Upper lobe of right lung (tissue), 1 donor: ENCODE results near the gene CCS. TPM values are rescaled to one million over a fixed set of nuclear protein-coding genes. Genes with fewer than 3 reads are reported as not detected.
A peak's percentile ranks its signal among the peaks of the same experiment; 100 is the strongest.
"Not testable (repeated sequence)": the region's sequence is repeated elsewhere in the genome, so short reads cannot be mapped to it uniquely, and the experiment has no call there.

Experiments used
- ATAC-seq: fragments of 200-7000 bp; cut with Tn5 transposase; one replicate; pipeline ENCODE4 v1.9.1; 2020; ENCODE audit warnings: mild to moderate bottlenecking, moderate library complexity
- DNase-seq: peaks from one replicate; pipeline ENCODE4 v3.0.0-alpha.2; 2020
- H3K27ac ChIP-seq: fragments of 200-600 bp; one replicate; pipeline ENCODE4 v1.8.0; 2022
- H3K27me3 ChIP-seq: fragments of 200-600 bp; one replicate; pipeline ENCODE4 v1.8.0; 2022; ENCODE audit warnings: mild to moderate bottlenecking
- H3K36me3 ChIP-seq: fragments of 200-600 bp; one replicate; pipeline ENCODE4 v1.8.0; 2022
- H3K4me1 ChIP-seq: fragments of 200-600 bp; one replicate; pipeline ENCODE4 v1.8.0; 2022
- H3K4me3 ChIP-seq: fragments of 200-600 bp; one replicate; pipeline ENCODE4 v1.8.0; 2022; ENCODE audit warnings: mild to moderate bottlenecking
- H3K9me3 ChIP-seq: fragments of 200-600 bp; one replicate; pipeline ENCODE4 v1.8.0; 2022
- intact Hi-C: fragments of 100-400 bp; cut with DNase I; formaldehyde crosslinking; loops from one replicate; pipeline ENCODE4 v1.11.0; 2022
- long read RNA-seq: library from polyadenylated mRNA; unstranded; transcript quantifications from one replicate; pipeline ENCODE4 v2.0.0, GENCODE V29; 2021
- total RNA-seq: library from RNA; stranded (reverse); fragmentation: NEBNext Ultra II Directional; extraction: Animal tissue kit (Norgen Biotek cat#: 25700); gene quantifications from one replicate; pipeline ENCODE4 v1.2.1, GENCODE V29; 2021
- TF ChIP-seq, protein P1 (sequence below): fragments of 200-600 bp; IDR thresholded peaks from one replicate; pipeline ENCODE4 v1.8.0; 2022; ENCODE audit warnings: antibody characterized with exemption
- donor health status: DM: no; HTN: yes; CAD: no; lungs with severe emphysema.

Gene CCS
- 31.9 TPM for total RNA-seq
- long read RNA-seq, transcript CCS-205 (7 exons, 1,196 nt): minor isoform, 5 of 37 reads
- long read RNA-seq, transcript CCS-208 (8 exons, 1,430 nt): major isoform, 21 of 37 reads
- long read RNA-seq, partial matches to known transcripts: 7 of 37 reads
- long read RNA-seq, other reads (novel, unspliced or antisense): 4 of 37 reads

DNA sequence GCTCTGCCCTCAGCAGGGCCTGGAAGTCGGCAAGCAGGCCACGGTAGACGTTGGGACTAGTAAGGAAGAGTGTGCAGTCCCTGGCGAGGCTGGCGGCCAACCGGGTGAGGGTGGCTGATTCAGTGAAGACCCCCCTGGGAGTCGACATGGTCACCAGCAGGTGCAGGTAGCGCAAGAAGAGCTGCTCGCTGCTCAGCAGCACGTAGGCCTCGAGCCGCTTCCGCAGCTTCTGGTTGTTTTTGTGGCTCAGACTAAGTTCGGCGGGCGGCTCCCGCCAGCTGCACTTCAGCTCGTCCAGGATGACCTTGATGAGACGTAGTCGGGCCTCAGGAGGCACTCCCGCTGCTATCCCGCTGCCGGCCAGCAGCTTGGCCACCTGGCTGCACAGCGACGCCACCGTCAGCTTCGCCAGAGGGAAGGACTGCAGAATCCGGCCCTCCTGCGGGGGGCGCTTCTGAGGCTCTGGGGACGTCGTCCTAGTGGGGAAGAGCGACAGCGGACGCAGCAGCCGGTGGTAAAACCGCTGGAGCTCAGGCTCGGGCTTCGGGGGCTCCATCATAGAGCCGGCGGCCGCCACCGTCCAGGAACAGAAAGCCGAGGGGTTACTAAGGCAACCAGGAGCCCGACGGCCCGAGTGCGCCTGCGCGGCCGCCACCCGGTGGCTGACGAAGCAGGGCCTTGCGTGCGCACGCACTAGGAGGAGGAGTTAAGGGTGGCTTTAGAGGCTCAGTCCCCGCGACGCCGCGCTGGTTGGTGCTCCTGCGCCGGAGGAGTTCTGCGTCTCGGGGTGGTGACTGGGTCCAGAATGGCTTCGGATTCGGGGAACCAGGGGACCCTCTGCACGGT lies at the start of gene CCS, which contains the start of gene CCDC87:
CCS (plus strand) TSS at position 729 of the 846 bp plus-strand sequence; CDS start at position 806, 77 bp downstream.
CCDC87 (minus strand) TSS at position 607 of the 846 bp plus-strand sequence; CDS start at position 559, 48 bp downstream.
- TF ChIP-seq, protein P1, sequence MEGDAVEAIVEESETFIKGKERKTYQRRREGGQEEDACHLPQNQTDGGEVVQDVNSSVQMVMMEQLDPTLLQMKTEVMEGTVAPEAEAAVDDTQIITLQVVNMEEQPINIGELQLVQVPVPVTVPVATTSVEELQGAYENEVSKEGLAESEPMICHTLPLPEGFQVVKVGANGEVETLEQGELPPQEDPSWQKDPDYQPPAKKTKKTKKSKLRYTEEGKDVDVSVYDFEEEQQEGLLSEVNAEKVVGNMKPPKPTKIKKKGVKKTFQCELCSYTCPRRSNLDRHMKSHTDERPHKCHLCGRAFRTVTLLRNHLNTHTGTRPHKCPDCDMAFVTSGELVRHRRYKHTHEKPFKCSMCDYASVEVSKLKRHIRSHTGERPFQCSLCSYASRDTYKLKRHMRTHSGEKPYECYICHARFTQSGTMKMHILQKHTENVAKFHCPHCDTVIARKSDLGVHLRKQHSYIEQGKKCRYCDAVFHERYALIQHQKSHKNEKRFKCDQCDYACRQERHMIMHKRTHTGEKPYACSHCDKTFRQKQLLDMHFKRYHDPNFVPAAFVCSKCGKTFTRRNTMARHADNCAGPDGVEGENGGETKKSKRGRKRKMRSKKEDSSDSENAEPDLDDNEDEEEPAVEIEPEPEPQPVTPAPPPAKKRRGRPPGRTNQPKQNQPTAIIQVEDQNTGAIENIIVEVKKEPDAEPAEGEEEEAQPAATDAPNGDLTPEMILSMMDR: peak; percentile 63
- H3K36me3 ChIP-seq: no peaks in the 10 kb centered on the region
- H3K4me1 ChIP-seq: peaks cover 26% of the 10 kb centered on the region
- H3K27me3 ChIP-seq: no peaks in the 10 kb centered on the region
- peak within 1 kb of the TSS; percentile 85 for H3K27ac ChIP-seq
- H3K9me3 ChIP-seq: no peaks in the 10 kb centered on the region
- peak; percentile 99 for DNase-seq
- intact Hi-C loops: no loop called here
- H3K4me3 ChIP-seq: peak within 1 kb of the TSS; percentile 90
- peak; percentile 98 for ATAC-seq

- peaks cover 27% of the 10 kb centered on the region for H3K36me3 ChIP-seq
- ATAC-seq (peak; percentile 7), DNase-seq (no peak)
- peaks cover 28% of the 10 kb centered on the region for H3K4me1 ChIP-seq
- no peaks in the 10 kb centered on the region for H3K9me3 ChIP-seq
- peak overlapping the region; percentile 8 for H3K4me3 ChIP-seq
- peak overlapping the region; percentile 58 for H3K27ac ChIP-seq
- intact Hi-C loops: no loop called here
- H3K27me3 ChIP-seq: no peaks in the 10 kb centered on the region
- TF ChIP-seq, protein P1: peak; percentile 49
These were observed 49.5 kb upstream of the CCS start for GRCh38 chr11:66543263-66544107.

GRCh38 chr11:66544952-66545351 lies 48.0 kb upstream of the CCS start:
- intact Hi-C loops, ATAC-seq, DNase-seq, H3K27me3 ChIP-seq, H3K27ac ChIP-seq, H3K9me3 ChIP-seq: not testable (repeated sequence)
- Histone ChIP-seq H3K4me1 (peaks cover 28% of the 10 kb centered on the region), H3K36me3 (peaks cover 15% of the 10 kb centered on the region), H3K4me3 (peak overlapping the region; percentile 86)

- peak; percentile 97 for ATAC-seq
- TF ChIP-seq, protein P1: no peak
- peaks cover 28% of the 10 kb centered on the region for H3K4me1 ChIP-seq
- H3K36me3 ChIP-seq: peaks cover 15% of the 10 kb centered on the region
- peak; percentile 99 for DNase-seq
- H3K9me3 ChIP-seq: no peaks in the 10 kb centered on the region
- H3K27ac ChIP-seq: peak within 1 kb of the TSS; percentile 85
- no peaks in the 10 kb centered on the region for H3K27me3 ChIP-seq
- H3K4me3 ChIP-seq: peak within 1 kb of the TSS; percentile 86
- intact Hi-C loops: no loop called here
These were observed 47.2 kb upstream of the CCS start, which contains the start of gene ZDHHC24 for GRCh38 chr11:66545701-66546367. Gene ZDHHC24 (minus strand): TSS chr11:66546048. CDS start chr11:66546003, 45 bp downstream.

- DNase-seq (no peak), ATAC-seq (no peak)
- H3K9me3 ChIP-seq: no peaks in the 10 kb centered on the region
- no peaks in the 10 kb centered on the region for H3K27me3 ChIP-seq
- TF ChIP-seq, protein P1: no peak
- peaks cover 28% of the 10 kb centered on the region for H3K4me1 ChIP-seq
- intact Hi-C loops: no loop called here
- peak within 1 kb of the TSS; percentile 85 for H3K27ac ChIP-seq
- peaks cover 15% of the 10 kb centered on the region for H3K36me3 ChIP-seq
- H3K4me3 ChIP-seq: peak within 1 kb of the TSS; percentile 86
These were observed 46.5 kb upstream of the CCS start, which contains the start of gene ACTN3 for GRCh38 chr11:66546368-66546965. Gene ACTN3 (plus strand): TSS chr11:66546903. CDS start chr11:66546938, 35 bp downstream.
